CD1c-positive myeloid dendritic cell (primary cell): ENCODE data around the gene PET100.
"Not testable (repeated sequence)": the region's sequence is repeated elsewhere in the genome, so short reads cannot be mapped to it uniquely, and the experiment has no call there.

Source experiments
- DNase-seq: peaks from one replicate; pipeline ENCODE4 v3.0.0-alpha.2; 2016; ENCODE audit errors: extremely low spot score

PET100 gene

DNA sequence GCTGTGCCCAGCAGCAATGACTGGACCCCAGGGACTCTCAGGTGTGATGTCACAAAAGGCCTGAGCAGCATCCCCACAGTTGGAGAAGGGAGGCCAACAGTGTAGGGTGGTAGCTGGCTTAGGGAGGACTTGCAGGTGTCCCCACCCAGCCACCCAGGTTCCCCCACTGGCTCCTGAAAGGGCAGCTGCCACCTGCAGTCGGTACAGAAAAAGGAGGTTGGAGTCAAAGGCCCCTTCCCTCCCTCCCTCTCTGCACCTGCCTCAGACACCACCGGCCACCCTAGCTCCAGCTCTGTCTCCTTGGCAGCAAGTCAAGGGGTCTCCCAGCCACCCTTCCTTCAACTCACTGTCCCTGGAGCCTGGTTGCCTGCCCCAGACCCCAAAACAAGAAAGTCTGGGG is 4.1 kb downstream of the PET100 start, which contains the start of gene PCP2:
Gene PCP2 (minus strand): TSS at position 22 of the 400 bp plus-strand sequence. CDS start 262 bp downstream, outside the sequence.
- DNase-seq, result no peak

DNA sequence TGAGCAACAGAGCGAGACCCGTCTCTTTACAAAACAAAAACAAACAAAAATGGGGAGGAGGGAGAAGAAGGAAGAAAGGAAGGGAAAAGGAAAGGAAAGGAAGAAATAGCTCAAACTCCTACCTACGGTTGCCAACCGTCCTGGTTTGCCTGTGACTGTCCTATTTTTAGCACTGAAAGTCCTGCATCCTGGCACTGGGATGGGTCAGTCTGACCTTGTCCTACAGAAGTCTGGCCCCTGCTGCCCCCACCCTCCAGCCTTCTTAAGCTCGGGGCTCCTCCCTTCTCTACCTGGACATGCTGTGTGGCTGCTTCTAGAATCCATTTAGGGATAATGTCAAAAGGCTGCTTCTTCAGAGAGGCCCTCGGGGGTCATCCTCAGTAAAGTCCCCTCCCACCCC is 6.1 kb downstream of the PET100 start:
- DNase-seq, result no peak

DNA sequence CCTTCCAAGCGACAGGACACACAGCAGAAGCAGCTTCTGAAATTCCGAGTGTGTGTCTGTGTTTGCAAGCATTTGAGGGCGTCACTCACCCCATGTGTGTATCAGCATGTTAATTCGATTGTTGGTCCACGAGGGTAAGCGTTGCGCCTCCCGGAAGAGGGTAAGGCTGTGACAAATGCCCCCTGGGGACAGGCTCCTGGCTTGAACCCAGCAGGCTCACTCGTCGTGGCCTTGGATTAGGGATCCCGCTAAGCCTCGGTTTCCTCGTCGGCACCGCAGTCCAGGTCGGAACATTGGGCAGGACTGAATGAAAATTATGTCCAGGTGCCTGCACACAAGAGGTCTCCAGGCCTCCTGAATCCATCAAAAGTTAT is 6.7 kb downstream of the PET100 start:
- no peak for DNase-seq

DNA sequence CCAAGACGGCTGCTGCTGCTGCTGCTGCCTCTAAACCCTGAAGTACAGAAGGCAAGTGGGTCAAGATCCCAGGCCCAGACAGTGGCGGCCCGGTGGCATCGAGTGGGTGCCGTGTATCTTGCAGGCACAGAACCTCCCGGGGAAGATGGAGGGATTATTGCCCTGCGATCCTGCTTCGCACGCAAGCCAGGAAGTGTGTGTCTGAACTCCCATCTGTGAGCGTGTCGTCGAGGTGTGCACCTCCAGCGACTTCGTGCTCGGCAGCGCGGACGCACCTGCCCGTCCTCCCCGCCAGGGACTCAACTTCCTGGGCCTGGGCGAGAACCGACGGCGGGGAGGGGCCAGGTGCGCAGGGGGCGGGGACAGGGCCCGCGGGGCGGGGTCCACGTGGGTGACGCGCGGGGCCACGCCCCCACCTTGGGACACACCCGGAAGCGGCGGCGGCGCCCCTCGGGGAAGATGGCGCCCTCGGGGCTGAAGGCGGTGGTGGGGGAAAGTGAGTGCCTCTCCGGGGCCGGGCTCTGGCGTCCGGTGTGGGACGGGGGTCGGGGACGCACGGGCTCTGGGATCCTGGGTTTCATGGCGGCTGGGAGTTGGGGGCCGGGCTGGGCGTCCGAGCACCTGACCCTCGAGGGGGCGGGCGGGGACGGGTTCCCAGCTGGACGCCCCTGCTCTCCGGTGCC is 7.2 kb downstream of the PET100 start, which contains the start of gene STXBP2:
Gene STXBP2 (plus strand): TSS at position 420 of the 683 bp plus-strand sequence. CDS start 40 bp downstream, at position 460.
- DNase-seq, result peak; percentile 91

DNA sequence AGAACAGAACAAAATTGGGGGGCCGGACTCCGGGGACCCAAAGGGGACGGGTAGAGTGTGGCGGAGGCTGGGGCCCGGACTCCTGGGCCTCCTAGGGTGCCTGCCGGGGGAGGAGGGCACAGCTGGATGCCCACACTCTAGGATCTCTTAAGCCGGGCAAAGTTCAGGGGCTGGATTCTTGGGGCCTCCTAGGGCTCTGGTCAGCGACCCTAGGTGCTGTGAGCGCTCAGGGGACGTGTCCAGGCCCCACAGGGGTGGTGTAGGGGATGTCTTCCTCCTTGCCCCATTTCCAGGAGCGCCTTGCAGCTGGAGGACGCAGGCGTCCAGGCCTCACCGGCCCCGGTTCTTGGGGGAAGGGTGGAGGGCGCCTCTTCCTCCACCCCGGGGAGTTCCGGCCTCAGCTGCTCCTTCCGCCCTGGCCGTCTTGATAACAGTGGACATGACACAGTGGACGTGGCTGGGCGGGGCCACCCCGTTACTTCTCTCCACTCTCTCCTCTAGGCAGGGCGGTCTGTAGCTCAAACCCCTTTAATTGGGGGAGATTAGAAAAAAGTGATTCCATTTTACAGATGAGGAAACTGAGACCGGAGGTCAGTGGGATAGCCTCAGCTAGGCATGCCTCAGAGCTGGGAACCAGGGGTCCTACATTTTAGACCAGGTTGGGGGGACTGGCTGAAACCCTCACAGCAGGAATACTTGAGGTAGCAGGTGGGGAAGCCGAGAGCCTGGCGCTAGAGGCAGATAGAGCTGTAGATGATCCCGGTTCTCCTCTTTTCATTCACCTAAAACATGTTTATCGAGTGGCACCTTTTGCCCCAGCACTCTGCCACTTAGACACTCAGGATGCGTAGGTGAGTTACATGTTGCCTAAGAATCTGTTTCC is 8.0 kb downstream of the PET100 start:
- peak; percentile 72 for DNase-seq

DNA sequence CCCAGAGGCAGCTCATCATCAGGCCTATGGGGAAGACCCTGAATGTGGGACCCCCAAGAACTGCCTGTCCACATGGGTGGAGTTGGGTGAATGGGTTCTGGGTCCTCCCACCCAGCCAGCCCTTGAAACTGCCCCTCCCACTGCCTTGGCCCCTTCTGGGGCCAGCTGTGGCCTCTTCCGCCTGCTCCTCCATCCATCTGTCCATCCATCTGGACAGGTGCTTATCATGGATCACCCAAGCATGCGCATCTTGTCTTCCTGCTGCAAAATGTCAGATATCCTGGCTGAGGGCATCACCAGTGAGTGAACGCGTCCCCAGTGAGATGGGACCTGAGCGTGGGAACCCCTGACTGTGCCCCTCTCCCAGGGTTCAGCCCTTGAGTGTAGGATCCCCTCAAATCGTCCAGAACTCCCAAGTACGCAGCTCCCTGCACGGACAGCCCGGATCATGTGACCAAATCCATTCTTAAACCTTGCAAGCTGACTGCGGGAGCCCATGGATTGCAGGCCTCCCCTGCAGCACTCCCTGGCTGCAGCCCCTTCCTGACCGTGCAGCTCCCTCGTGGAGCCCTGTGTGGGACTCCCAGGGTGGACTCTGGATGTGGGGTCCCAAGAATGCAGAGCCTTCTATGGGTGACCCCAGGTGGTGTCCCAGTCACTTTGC is 9.3 kb downstream of the PET100 start:
- no peak for DNase-seq

DNA sequence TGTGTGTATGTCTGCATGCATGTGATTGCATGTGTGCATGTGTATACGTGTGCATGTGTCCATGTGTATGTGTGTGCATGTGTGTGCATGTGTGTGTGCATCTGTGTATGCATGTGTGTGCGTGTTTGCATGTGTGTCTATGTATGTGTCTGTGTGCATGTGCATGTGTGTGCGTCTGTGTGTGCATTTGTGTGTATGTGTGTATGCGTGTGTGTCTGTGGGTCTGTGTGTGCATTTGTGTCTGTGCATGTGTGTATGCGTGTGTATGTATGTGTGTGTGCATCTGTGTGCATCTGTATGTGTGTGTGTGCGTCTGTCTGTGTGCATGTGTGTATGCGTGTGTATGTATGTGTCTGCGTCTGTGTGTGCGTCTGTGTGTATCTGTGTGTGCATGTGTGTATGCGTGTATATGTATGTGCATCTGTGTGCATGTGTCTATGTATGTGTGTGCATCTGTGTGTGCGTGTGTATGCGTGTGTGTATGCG is 10.3 kb downstream of the PET100 start:
- DNase-seq, result no peak

DNA sequence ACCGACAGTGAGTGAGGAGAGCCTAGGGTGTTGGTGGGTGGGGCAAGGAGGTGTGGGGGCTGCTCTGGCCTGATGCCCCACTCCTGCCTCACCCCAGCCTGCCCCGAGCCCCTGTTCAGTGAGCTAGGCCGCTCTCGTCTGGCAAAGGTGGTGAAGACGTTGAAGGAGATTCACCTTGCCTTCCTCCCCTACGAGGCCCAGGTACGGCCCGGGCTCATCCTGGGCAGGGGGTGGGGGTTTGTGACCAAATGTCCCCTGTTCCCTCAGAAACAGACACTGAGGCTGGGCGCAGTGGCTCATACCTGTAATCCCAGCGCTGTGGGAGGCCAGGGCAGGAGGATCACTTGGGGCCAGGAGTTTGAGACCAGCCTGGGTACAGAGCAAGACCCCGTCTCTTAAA is 11.2 kb downstream of the PET100 start:
- no peak for DNase-seq

DNA sequence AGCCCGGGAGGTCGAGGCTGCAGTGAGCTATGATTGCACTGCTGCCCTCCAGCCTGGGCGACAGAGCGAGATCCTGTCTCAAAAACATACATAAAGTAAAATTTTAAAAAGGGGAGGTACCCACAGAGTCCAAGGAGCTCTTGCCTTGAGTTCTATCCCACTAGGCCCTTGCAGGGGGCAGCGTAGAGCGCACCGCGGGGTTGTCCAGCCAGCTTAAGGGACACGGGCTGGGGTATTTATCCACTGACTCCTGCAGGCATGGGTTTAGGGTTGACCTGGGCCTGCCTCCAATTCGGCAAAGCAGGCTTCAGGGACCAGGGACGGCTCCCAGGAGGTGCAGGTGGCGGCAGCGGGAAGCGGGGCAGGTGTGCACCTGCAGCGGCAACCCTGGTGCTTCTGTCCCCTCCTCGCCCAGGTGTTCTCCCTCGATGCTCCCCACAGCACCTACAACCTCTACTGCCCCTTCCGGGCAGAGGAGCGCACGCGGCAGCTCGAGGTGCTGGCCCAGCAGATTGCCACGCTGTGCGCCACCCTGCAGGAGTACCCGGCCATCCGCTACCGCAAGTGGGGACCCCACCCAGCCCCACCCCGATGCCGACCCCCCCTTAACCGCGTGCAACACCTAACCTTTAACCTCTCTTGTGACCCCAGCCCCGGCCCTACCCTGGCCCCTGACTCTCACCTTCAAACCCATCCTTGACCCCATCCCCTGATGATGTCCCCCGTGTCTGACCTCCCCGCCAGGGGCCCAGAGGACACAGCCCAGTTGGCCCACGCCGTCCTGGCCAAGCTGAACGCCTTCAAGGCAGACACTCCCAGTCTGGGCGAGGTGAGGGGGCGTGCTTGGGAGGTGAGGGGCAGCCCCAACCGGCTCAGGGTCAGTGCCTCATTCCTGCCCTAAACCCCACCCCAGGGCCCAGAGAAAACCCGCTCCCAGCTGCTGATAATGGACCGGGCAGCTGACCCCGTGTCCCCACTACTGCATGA is 12.0 kb downstream of the PET100 start:
- DNase-seq, result no peak

DNA sequence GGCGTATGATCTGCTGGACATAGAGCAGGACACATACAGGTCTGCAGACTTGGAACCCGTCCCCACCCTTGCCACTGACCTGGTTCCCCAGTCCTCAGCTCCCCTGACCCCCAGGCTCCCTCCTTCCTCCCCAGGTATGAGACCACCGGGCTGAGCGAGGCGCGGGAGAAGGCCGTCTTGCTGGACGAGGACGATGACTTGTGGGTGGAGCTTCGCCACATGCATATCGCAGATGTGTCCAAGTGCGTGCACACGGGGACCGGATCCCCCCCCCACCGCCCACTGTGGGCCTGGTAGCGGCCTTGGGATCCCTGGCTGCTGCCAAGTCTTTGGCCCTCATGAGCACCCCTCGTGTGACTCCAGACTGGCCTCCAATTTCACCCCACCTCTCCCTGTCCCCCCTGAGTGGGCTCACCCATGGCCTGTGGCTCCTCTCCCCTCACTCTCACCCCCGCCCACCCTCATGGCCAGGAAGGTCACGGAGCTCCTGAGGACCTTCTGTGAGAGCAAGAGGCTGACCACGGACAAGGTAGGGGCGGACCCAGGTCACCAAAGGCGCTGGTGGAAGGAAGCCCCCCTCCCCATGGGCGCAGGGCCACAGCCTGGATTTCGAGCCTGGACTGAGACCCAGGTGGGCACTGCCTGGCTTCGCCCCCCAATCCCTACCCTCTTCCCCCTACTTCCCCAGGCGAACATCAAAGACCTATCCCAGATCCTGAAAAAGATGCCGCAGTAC is 12.9 kb downstream of the PET100 start:
- no peak for DNase-seq

DNA sequence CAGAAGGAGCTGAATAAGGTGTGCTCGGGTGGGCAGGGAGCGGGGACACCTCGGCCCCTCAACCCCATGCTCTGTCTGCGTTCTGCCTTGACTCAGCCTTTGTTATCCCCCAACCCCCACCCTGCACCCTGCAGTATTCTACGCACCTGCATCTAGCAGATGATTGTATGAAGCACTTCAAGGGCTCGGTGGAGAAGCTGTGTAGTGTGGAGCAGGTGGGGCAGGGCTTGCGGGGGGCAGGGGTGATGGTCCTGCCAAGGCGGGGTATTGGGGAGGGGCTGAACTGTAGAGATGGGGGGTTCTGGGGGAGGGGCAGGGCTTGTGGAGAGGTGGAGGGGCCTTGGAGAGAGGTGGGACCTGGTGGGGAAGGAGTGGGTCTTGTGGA is 13.4 kb downstream of the PET100 start:
- DNase-seq, result no peak

DNA sequence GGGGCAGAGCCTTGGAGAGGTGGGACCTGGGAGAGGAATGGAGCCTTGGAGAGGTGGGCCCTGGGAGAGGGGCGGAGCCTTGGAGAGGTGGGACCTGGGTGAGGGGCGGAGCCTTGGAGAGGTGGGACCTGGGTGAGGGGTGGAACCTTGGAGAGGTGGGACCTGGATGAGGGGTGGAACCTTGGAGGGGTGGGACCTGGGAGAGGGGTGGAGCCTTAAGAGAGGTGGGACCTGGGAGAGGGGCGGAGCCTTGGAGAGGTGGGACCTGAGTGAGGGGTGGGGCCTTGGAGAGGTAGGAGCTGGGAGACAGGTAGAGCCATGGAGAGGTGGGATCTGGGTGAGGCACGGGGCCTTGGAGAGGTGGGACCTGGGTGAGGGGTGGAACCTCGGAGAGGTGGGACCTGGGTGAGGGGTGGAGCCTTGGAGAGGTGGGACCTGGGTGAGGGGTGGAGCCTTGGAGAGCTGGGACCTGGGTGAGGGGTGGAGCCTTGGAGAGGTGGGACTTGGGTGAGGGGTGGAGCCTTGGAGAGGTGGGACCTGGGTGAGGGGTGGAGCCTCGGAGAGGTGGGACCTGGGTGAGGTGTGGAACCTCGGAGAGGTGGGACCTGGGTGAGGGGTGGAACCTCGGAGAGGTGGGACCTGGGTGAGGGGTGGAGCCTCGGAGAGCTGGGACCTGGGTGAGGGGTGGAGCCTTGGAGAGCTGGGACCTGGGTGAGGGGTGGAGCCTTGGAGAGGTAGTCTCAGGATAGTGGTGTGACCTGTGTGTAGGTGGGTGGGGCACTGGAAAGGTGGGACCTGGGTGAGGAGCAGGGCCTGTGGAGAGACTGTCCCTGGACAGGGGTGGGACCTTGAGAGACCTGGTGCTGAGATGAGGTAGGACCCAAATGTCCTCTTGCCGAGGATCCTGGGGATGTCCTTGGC is 14.3 kb downstream of the PET100 start:
- DNase-seq, result not testable (repeated sequence)

DNA sequence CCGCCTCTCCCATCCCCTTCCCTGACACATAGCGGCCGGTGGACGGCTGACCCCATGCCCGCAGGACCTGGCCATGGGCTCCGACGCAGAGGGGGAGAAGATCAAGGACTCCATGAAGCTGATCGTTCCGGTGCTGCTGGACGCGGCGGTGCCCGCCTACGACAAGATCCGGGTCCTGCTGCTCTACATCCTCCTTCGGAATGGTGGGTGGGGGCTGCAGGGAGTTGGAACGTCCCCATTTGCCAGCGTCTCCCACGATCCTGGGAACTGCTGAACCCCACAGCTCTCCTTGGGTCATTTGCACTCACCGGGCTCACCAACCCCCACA is 14.9 kb downstream of the PET100 start:
- DNase-seq, result no peak

DNA sequence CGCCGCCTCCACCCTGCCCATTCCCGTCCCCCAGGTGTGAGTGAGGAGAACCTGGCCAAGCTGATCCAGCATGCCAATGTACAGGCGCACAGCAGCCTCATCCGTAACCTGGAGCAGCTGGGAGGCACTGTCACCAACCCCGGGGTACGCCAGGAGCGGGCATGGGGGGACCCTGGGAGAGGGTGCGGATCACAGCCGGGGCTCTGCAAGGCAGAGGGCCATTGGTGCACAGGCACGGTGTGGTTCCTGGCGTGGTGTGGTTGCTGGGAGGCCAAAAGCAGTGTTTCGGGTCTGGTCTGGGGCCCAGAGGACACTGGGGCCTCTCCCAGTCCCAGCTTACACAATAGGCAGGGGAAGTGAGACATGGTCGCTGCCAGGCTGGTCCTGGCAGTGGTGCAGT is 15.6 kb downstream of the PET100 start:
- DNase-seq, result peak; percentile 28

DNA sequence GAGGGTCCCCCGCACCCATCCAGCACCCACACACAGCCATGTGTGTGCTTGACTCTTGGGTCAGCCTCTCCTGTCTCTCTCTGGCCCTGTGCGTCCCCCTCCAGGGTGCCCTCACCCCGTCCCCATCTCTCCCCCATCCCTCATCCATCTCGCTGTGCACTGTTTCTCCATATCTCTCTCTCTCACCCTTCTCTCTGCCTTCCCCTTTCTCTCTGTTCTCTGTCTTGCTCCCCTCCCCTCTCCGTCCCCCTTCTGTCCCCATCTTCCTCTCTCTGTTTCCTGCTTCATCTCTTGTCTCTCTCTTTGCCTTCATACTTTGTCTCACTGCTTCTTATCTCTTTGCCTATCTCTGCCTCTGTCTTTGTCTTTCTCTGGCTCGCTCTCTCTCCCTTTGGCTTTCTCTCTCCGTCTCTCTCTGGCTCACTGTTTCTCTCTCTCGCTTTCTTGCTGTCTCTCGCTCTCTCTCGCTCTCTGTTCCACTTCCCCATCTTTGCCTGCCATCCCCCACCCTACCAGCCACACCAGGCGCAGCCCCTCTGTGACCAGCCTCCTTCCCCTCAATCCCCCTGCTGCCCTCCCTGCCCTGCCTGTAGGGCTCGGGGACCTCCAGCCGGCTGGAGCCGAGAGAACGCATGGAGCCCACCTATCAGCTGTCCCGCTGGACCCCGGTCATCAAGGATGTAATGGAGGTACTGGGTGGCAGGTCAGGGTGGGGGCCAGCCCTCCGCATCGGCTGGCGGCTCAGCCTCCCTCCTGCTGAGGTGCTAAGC is 16.2 kb downstream of the PET100 start:
- no peak for DNase-seq

DNA sequence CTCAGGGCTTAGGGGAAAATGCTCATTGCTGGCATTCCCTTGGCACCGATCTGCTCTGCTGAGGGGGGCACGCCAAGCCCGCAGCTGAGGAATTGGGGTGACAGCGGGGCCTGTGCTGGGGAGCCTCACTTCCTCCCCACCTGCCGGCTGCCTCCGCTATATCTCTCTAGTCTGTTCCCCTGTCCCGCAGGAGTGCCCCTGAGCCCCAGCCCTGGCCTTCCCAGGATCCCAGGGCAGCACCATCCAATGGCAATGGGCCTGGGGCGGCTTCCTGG is 16.8 kb downstream of the PET100 start:
- no peak for DNase-seq

DNA sequence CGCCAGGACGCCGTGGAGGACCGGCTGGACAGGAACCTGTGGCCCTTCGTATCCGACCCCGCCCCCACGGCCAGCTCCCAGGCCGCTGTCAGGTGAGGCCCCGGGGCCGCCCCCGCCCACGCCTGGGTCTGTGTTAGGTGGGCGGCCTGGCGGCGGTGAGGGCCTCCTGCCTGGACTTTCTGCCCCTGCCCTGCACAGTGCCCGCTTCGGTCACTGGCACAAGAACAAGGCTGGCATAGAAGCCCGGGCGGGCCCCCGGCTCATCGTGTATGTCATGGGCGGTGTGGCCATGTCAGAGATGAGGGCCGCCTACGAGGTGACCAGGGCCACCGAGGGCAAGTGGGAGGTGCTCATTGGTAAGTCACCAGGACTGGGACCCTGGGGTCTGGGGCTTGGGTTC is 17.6 kb downstream of the PET100 start:
- no peak for DNase-seq

DNA sequence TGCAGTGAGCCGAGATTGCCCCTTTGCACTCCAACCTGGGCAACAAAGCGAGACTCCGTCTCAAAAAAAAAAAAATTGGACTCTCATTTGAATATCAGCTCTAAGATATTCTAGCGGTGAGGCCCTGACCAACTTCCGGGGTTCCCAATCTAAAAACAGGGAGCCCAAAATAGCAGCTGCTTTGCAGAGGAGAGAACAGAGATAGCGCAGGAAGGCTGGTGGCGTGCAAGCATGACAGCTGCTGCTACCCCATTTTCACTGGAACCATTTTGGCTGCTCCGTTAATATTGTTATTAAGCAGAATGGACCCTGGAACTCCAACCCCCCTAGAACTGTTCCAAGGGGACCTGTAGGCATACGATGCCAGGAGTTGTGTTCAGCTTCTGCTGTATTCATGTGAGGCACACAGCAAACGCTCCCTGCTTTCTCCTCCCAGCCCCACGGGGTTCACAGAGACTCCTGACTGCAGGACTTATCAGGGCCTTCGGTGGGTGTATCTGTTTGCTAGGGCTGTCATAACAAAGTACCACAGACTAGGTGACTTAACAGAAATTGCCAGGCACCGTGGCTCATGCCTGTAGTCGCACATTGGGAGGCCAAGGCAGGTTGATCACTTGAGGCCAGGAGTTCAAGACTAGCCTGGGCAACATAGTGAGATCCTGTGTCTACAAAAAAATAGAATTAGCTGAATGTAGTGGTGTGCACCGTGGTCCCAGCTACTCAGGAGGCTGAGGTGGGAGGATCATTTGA is 18.8 kb downstream of the PET100 start:
- DNase-seq, result no peak
